ENCODE data around the gene TBC1D25. TPM values are rescaled to one million over a fixed set of nuclear protein-coding genes. Genes with fewer than 3 reads are reported as not detected.
"Not testable (repeated sequence)": the region's sequence is repeated elsewhere in the genome, so short reads cannot be mapped to it uniquely, and the experiment has no call there.

TBC1D25 gene
- total RNA-seq, 4 donors from 2014 or later, result 8.1 to 27.7 (median 13.3) TPM

DNA sequence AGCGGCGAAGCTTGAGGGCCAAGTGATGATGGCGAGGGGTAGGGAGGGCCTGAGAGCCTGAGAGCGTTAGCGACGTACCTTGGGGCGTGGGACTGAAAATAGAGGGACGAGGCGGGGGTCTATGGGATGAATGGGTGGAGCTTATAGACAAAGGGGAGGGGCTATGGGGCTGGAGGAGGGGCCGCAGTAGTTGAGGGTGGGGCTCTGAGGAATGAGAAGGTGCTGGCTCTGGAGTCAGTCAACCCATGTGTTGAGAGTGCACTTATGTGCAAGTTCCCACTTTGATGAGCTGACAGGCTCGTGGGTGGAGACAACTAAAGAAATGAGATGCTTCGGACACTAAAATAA lies 488 bp downstream of the TBC1D25 start:
- intact Hi-C loops (cut with DNase I; ENCODE audit: low total_unique reads), result no loop called here

DNA sequence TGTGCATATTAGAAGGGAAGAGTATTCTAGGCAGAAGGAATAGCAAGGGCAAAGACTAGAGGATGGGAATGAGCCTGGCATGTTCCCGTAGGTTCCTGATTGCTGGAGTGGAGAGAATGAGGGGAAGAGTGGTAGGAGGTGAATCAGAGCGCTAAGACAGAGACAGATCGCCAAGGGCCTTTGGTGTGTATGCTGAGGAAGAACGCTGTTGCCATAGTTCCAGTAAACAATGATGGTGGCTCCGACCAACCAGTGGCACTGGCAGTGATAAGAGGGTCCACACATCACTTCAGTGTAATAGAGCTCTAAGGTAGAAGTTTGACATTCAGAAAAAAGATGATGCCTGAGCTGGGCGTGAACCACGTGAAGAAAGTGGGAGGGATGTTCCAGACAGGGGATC lies 966 bp downstream of the TBC1D25 start:
- H3K27me3 ChIP-seq, result no peaks in the 10 kb centered on the region
- peak overlapping the region in 2 of 4 donors; percentile 49 to 73 for H3K4me3 ChIP-seq
- H3K36me3 ChIP-seq, result no peaks in the 10 kb centered on the region
- no peaks in the 10 kb centered on the region for H3K9me3 ChIP-seq
- DNase-seq, result no peak
- 60 to 76% methylated on average over 2 to 7 of the region's 7 CpGs for WGBS, 2 donors (ENCODE audit: low coverage in 1 of 2)
- H3K27ac ChIP-seq, result peak overlapping the region; percentile 87 to 92 (median 90)
- intact Hi-C loops (cut with DNase I; ENCODE audit: low total_unique reads), result no loop called here
- TF ChIP-seq POLR2AphosphoS5 (IDR thresholded peaks at IDR 0.05) (no peak), EP300 (IDR thresholded peaks at IDR 0.05; ENCODE audit: low read depth) (no peak), POLR2A (IDR thresholded peaks at IDR 0.05) (no peak)
- TF ChIP-seq, protein P1, sequence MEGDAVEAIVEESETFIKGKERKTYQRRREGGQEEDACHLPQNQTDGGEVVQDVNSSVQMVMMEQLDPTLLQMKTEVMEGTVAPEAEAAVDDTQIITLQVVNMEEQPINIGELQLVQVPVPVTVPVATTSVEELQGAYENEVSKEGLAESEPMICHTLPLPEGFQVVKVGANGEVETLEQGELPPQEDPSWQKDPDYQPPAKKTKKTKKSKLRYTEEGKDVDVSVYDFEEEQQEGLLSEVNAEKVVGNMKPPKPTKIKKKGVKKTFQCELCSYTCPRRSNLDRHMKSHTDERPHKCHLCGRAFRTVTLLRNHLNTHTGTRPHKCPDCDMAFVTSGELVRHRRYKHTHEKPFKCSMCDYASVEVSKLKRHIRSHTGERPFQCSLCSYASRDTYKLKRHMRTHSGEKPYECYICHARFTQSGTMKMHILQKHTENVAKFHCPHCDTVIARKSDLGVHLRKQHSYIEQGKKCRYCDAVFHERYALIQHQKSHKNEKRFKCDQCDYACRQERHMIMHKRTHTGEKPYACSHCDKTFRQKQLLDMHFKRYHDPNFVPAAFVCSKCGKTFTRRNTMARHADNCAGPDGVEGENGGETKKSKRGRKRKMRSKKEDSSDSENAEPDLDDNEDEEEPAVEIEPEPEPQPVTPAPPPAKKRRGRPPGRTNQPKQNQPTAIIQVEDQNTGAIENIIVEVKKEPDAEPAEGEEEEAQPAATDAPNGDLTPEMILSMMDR (IDR thresholded peaks at IDR 0.05), result no peak
- in situ Hi-C loops (cut with MboI; ENCODE audit: low pct_ligation_motif_present in 1 of 4, low pct_unique_long_range_greater_than_20kb in 1 of 4, low sequenced_read_pairs in 3 of 4), result no loop called here
- H3K4me1 ChIP-seq, result peaks cover 0 to 10% (median 4%) of the 10 kb centered on the region in 4 donors

More for the DNA sequence above, 488 bp downstream of the TBC1D25 start:
- Histone ChIP-seq H3K4me3 (peak overlapping the region; percentile 49 to 73 (median 58)), H3K27ac (peak overlapping the region; percentile 87 to 92 (median 90)), H3K9me3 (no peaks in the 10 kb centered on the region), H3K36me3 (no peaks in the 10 kb centered on the region), H3K27me3 (no peaks in the 10 kb centered on the region), H3K4me1 (peaks cover 0 to 10% (median 4%) of the 10 kb centered on the region in 4 donors)
- in situ Hi-C loops (cut with MboI; ENCODE audit: low pct_ligation_motif_present in 1 of 4, low pct_unique_long_range_greater_than_20kb in 1 of 4, low sequenced_read_pairs in 3 of 4), result no loop called here
- TF ChIP-seq POLR2AphosphoS5 (IDR thresholded peaks at IDR 0.05) (no peak), EP300 (IDR thresholded peaks at IDR 0.05; ENCODE audit: low read depth) (no peak)
- 10 to 34% methylated on average over 2 to 12 of the region's 12 CpGs for WGBS, 2 donors (ENCODE audit: low coverage in 1 of 2)
- DNase-seq, result peak; percentile 61

DNA sequence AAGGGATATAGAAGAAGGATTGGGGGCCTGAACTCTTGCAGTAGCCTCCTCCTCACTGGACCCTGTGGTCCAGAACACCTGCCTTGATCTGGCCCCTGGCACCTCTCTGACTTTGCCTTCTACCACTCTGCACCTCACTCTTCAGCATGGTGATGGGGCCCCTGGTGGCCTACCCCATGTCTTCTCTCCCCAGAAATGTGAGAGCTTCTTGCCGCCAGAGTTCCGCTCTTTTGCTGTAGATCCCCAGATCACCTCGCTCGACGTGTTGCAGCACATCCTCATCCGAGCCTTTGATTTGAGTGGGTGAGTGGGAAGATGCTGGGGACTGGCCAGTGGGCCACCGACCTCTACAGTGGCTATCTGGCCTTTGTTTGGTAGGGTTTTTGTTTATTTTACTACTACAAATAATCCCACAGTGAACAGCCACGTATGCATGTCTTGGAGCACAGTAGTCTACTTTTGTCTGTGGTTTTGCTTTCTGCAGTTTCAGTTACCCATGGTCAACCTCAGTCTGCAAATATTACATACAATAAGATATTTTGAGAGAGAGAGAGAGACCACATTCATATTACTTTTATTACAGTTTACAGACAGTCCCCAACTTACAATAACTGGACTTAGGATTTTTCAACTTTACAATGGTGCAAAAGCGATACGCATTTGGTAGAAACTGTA lies 1.8 kb downstream of the TBC1D25 start:
- H3K27me3 ChIP-seq, result no peaks in the 10 kb centered on the region
- TF ChIP-seq, protein P1 (IDR thresholded peaks at IDR 0.05), result no peak
- intact Hi-C loops (cut with DNase I; ENCODE audit: low total_unique reads), result no loop called here
- H3K36me3 ChIP-seq, result no peaks in the 10 kb centered on the region
- H3K4me1 ChIP-seq, result peaks cover 0 to 10% (median 4%) of the 10 kb centered on the region in 4 donors
- H3K27ac ChIP-seq, result peak overlapping the region in 1 of 4 donors; percentile 92
- in situ Hi-C loops (cut with MboI; ENCODE audit: low pct_ligation_motif_present in 1 of 4, low pct_unique_long_range_greater_than_20kb in 1 of 4, low sequenced_read_pairs in 3 of 4), result no loop called here
- H3K9me3 ChIP-seq, result no peaks in the 10 kb centered on the region
- H3K4me3 ChIP-seq, result no peak overlapping the region
- DNase-seq, result no peak
- 76 to 92% methylated on average over 2 to 10 of the region's 10 CpGs for WGBS, 2 donors (ENCODE audit: low coverage in 1 of 2)

DNA sequence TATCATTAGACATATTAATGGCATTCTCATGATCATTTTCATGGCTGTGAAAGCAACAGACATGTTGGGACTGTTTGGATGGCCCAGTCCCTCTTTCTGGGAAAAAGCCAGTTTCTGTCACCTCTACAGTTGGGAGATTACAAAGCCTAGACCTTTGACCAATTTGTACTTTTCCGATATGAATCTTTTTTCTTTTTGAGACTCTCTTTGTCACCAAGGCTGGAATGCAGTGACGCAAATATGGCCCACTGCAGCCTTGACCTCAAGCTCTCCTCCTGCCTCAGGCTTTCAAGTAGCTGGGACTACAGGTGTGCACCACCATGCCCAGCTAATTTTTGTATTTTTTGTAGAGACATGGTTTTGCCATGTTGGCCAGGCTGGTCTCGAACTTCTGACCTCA lies 9.4 kb downstream of the TBC1D25 start:
- no peak overlapping the region for H3K27ac ChIP-seq
- intact Hi-C loops (cut with DNase I; ENCODE audit: low total_unique reads) (no loop called here), in situ Hi-C loops (cut with MboI; ENCODE audit: low pct_ligation_motif_present in 1 of 4, low pct_unique_long_range_greater_than_20kb in 1 of 4, low sequenced_read_pairs in 3 of 4) (no loop called here)
- H3K4me1 ChIP-seq, result no peaks in the 10 kb centered on the region
- 94% methylated on average over 3 of the region's 3 CpGs; no CpG with 5 or more reads in 1 of the 2 donors for WGBS, 2 donors (ENCODE audit: low coverage in 1 of 2)
- TF ChIP-seq POLR2AphosphoS5 (IDR thresholded peaks at IDR 0.05), result no peak
- TF ChIP-seq, protein P1 (IDR thresholded peaks at IDR 0.05), result no peak
- no peak for TF ChIP-seq POLR2A (IDR thresholded peaks at IDR 0.05)
- no peak for TF ChIP-seq EP300 (IDR thresholded peaks at IDR 0.05; ENCODE audit: low read depth)
- no peaks in the 10 kb centered on the region for H3K9me3 ChIP-seq
- H3K4me3 ChIP-seq, result no peak overlapping the region
- no peaks in the 10 kb centered on the region for H3K36me3 ChIP-seq
- no peaks in the 10 kb centered on the region for H3K27me3 ChIP-seq
- no peak for DNase-seq

DNA sequence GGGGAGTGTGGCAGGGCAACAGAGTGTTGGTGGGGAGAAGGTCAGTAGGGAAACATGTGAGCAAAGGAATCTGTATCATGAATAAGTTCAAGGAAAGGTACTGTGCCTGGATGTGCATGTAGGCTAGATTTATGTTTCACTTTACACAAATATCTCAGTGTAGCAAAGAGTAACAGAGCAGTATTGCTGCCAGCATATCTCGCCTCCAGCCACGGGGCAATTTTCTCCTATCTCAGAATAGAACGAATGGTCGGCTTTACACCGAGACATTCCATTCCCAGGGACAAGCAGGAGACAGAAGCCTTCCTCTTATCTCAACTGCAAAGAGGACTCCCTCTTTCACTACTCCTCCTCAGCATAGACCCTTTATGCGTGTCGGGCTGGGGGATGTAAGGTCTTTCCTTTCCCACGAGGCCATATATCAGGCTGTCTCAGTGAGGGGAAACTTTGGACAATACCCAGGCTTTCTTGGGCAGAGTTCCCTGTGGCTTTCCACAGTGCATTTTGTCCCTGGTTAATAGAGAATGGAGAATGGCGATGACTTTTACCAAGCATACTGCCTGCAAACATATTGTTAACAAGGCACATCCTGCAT lies 16.3 kb downstream of the TBC1D25 start:
- H3K9me3 ChIP-seq; H3K27me3 ChIP-seq; H3K36me3 ChIP-seq; intact Hi-C loops (cut with DNase I; ENCODE audit: low total_unique reads); H3K27ac ChIP-seq; H3K4me3 ChIP-seq; in situ Hi-C loops (cut with MboI; ENCODE audit: low pct_ligation_motif_present in 1 of 4, low pct_unique_long_range_greater_than_20kb in 1 of 4, low sequenced_read_pairs in 3 of 4); H3K4me1 ChIP-seq; DNase-seq: not testable (repeated sequence)
- 91% methylated on average over 9 of the region's 9 CpGs; no CpG with 5 or more reads in 1 of the 2 donors for WGBS, 2 donors (ENCODE audit: low coverage in 1 of 2)

Data from transverse colon (tissue), 4 donors.